Measurements from ENCODE around the gene PCDH15.

Gene PCDH15

GRCh38 chr10:53836638-53837037, 964.4 kb downstream of the PCDH15 start:
- Histone ChIP-seq H3K36me3 (ENCODE audit: control insufficient read depth in 2 of 2, insufficient read depth in 2 of 2, low read length in 2 of 2) (no peaks in the 10 kb centered on the region), H3K27me3 (ENCODE audit: control insufficient read depth in 1 of 2, insufficient read depth in 2 of 2, low read length in 2 of 2) (no peaks in the 10 kb centered on the region), H3K9me3 (ENCODE audit: control insufficient read depth in 2 of 2, low read length in 2 of 2) (no peaks in the 10 kb centered on the region), H3K9ac (ENCODE audit: low read length in 2 of 2) (no peak overlapping the region), H3K4me3 (ENCODE audit: low read length in 2 of 2) (no peak overlapping the region), H3K27ac (ENCODE audit: low read length) (no peak overlapping the region), H3K4me1 (ENCODE audit: control insufficient read depth, insufficient read depth, low read length) (peaks cover 3% of the 10 kb centered on the region)

GRCh38 chr10:53833908-53834307, 967.1 kb downstream of the PCDH15 start:
- H3K9ac ChIP-seq (ENCODE audit: low read length in 2 of 2), result no peak overlapping the region
- no peaks in the 10 kb centered on the region for H3K4me1 ChIP-seq (ENCODE audit: control insufficient read depth, insufficient read depth, low read length)
- H3K27me3 ChIP-seq (ENCODE audit: control insufficient read depth in 1 of 2, insufficient read depth in 2 of 2, low read length in 2 of 2), result no peaks in the 10 kb centered on the region
- no peaks in the 10 kb centered on the region for H3K9me3 ChIP-seq (ENCODE audit: control insufficient read depth in 2 of 2, low read length in 2 of 2)
- H3K27ac ChIP-seq (ENCODE audit: low read length), result no peak overlapping the region
- H3K4me3 ChIP-seq (ENCODE audit: low read length in 2 of 2), result no peak overlapping the region
- no peaks in the 10 kb centered on the region for H3K36me3 ChIP-seq (ENCODE audit: control insufficient read depth in 2 of 2, insufficient read depth in 2 of 2, low read length in 2 of 2)

- Histone ChIP-seq H3K27ac (ENCODE audit: low read length) (no peak overlapping the region), H3K9me3 (ENCODE audit: control insufficient read depth in 2 of 2, low read length in 2 of 2) (no peaks in the 10 kb centered on the region), H3K4me3 (ENCODE audit: low read length in 2 of 2) (no peak overlapping the region), H3K9ac (ENCODE audit: low read length in 2 of 2) (no peak overlapping the region), H3K4me1 (ENCODE audit: control insufficient read depth, insufficient read depth, low read length) (no peaks in the 10 kb centered on the region), H3K36me3 (ENCODE audit: control insufficient read depth in 2 of 2, insufficient read depth in 2 of 2, low read length in 2 of 2) (no peaks in the 10 kb centered on the region), H3K27me3 (ENCODE audit: control insufficient read depth in 1 of 2, insufficient read depth in 2 of 2, low read length in 2 of 2) (no peaks in the 10 kb centered on the region)
Observed at GRCh38 chr10:53827261-53827660, 973.8 kb downstream of the PCDH15 start.

GRCh38 chr10:53808677-53809372, 992.2 kb downstream of the PCDH15 start:
- no peaks in the 10 kb centered on the region for H3K9me3 ChIP-seq (ENCODE audit: control insufficient read depth in 2 of 2, low read length in 2 of 2)

GRCh38 chr10:53786236-53786900, 1014.7 kb downstream of the PCDH15 start:
- Histone ChIP-seq H3K9me3 (ENCODE audit: control insufficient read depth in 2 of 2, low read length in 2 of 2) (no peaks in the 10 kb centered on the region), H3K27me3 (ENCODE audit: control insufficient read depth in 1 of 2, insufficient read depth in 2 of 2, low read length in 2 of 2) (no peaks in the 10 kb centered on the region), H3K4me1 (ENCODE audit: control insufficient read depth, insufficient read depth, low read length) (no peaks in the 10 kb centered on the region), H3K9ac (ENCODE audit: low read length in 2 of 2) (no peak overlapping the region), H3K27ac (ENCODE audit: low read length) (no peak overlapping the region), H3K36me3 (ENCODE audit: control insufficient read depth in 2 of 2, insufficient read depth in 2 of 2, low read length in 2 of 2) (no peaks in the 10 kb centered on the region), H3K4me3 (ENCODE audit: low read length in 2 of 2) (no peak overlapping the region)

More at GRCh38 chr10:53808677-53809372, 992.2 kb downstream of the PCDH15 start:
- H3K4me3 ChIP-seq (ENCODE audit: low read length in 2 of 2), result no peak overlapping the region
- H3K27me3 ChIP-seq (ENCODE audit: control insufficient read depth in 1 of 2, insufficient read depth in 2 of 2, low read length in 2 of 2), result no peaks in the 10 kb centered on the region
- no peak overlapping the region for H3K9ac ChIP-seq (ENCODE audit: low read length in 2 of 2)
- H3K36me3 ChIP-seq (ENCODE audit: control insufficient read depth in 2 of 2, insufficient read depth in 2 of 2, low read length in 2 of 2), result no peaks in the 10 kb centered on the region
- H3K4me1 ChIP-seq (ENCODE audit: control insufficient read depth, insufficient read depth, low read length), result no peaks in the 10 kb centered on the region
- H3K27ac ChIP-seq (ENCODE audit: low read length), result no peak overlapping the region

- no peak overlapping the region for H3K9ac ChIP-seq (ENCODE audit: low read length in 2 of 2)
- no peaks in the 10 kb centered on the region for H3K27me3 ChIP-seq (ENCODE audit: control insufficient read depth in 1 of 2, insufficient read depth in 2 of 2, low read length in 2 of 2)
- no peak overlapping the region for H3K27ac ChIP-seq (ENCODE audit: low read length)
- no peaks in the 10 kb centered on the region for H3K36me3 ChIP-seq (ENCODE audit: control insufficient read depth in 2 of 2, insufficient read depth in 2 of 2, low read length in 2 of 2)
- H3K4me1 ChIP-seq (ENCODE audit: control insufficient read depth, insufficient read depth, low read length), result no peaks in the 10 kb centered on the region
- no peak overlapping the region for H3K4me3 ChIP-seq (ENCODE audit: low read length in 2 of 2)
- H3K9me3 ChIP-seq (ENCODE audit: control insufficient read depth in 2 of 2, low read length in 2 of 2), result no peaks in the 10 kb centered on the region
Observed at GRCh38 chr10:53771701-53772100, 1029.3 kb downstream of the PCDH15 start.

- H3K4me3 ChIP-seq (ENCODE audit: low read length in 2 of 2), result no peak overlapping the region
- no peaks in the 10 kb centered on the region for H3K36me3 ChIP-seq (ENCODE audit: control insufficient read depth in 2 of 2, insufficient read depth in 2 of 2, low read length in 2 of 2)
- H3K27me3 ChIP-seq (ENCODE audit: control insufficient read depth in 1 of 2, insufficient read depth in 2 of 2, low read length in 2 of 2), result no peaks in the 10 kb centered on the region
- no peak overlapping the region for H3K9ac ChIP-seq (ENCODE audit: low read length in 2 of 2)
- no peaks in the 10 kb centered on the region for H3K4me1 ChIP-seq (ENCODE audit: control insufficient read depth, insufficient read depth, low read length)
- no peak overlapping the region for H3K27ac ChIP-seq (ENCODE audit: low read length)
- H3K9me3 ChIP-seq (ENCODE audit: control insufficient read depth in 2 of 2, low read length in 2 of 2), result no peaks in the 10 kb centered on the region
Observed at GRCh38 chr10:53770903-53771302, 1030.1 kb downstream of the PCDH15 start.

- Histone ChIP-seq H3K36me3 (ENCODE audit: control insufficient read depth in 2 of 2, insufficient read depth in 2 of 2, low read length in 2 of 2) (no peaks in the 10 kb centered on the region), H3K9ac (ENCODE audit: low read length in 2 of 2) (no peak overlapping the region), H3K27ac (ENCODE audit: low read length) (no peak overlapping the region), H3K4me1 (ENCODE audit: control insufficient read depth, insufficient read depth, low read length) (no peaks in the 10 kb centered on the region), H3K27me3 (ENCODE audit: control insufficient read depth in 1 of 2, insufficient read depth in 2 of 2, low read length in 2 of 2) (no peaks in the 10 kb centered on the region), H3K9me3 (ENCODE audit: control insufficient read depth in 2 of 2, low read length in 2 of 2) (no peaks in the 10 kb centered on the region), H3K4me3 (ENCODE audit: low read length in 2 of 2) (no peak overlapping the region)
Observed at GRCh38 chr10:53765311-53765710, 1035.7 kb downstream of the PCDH15 start.

GRCh38 chr10:53754596-53755250, 1046.3 kb downstream of the PCDH15 start:
- no peaks in the 10 kb centered on the region for H3K27me3 ChIP-seq (ENCODE audit: control insufficient read depth in 1 of 2, insufficient read depth in 2 of 2, low read length in 2 of 2)
- no peaks in the 10 kb centered on the region for H3K9me3 ChIP-seq (ENCODE audit: control insufficient read depth in 2 of 2, low read length in 2 of 2)
- H3K4me1 ChIP-seq (ENCODE audit: control insufficient read depth, insufficient read depth, low read length), result no peaks in the 10 kb centered on the region
- H3K36me3 ChIP-seq (ENCODE audit: control insufficient read depth in 2 of 2, insufficient read depth in 2 of 2, low read length in 2 of 2), result no peaks in the 10 kb centered on the region
- no peak overlapping the region for H3K27ac ChIP-seq (ENCODE audit: low read length)
- H3K9ac ChIP-seq (ENCODE audit: low read length in 2 of 2), result no peak overlapping the region
- H3K4me3 ChIP-seq (ENCODE audit: low read length in 2 of 2), result no peak overlapping the region

Measured in stomach smooth muscle (tissue), 2 donors.